NCI-H446 treated with DMSO at 0.1 percent for 48 hours (cell line): ENCODE results near the gene DDAH2.

Source experiments
- DNase-seq: peaks from one replicate; lab custom pipeline; 2025; lab: John Stamatoyannopoulos, UW

Gene DDAH2

GRCh38 chr6:31728767-31729514, at the start of gene DDAH2:
Gene DDAH2, minus strand, starts transcription at chr6:31729299. Its CDS starts 138 bp downstream, at chr6:31729161.
- DNase-seq: no peak

- no peak for DNase-seq
Measured at GRCh38 chr6:31778193-31778592, 49.1 kb upstream of the DDAH2 start.

GRCh38 chr6:31777667-31778050, 48.6 kb upstream of the DDAH2 start:
- no peak for DNase-seq

GRCh38 chr6:31776989-31777666, 48.0 kb upstream of the DDAH2 start, which contains the start of gene VWA7:
Gene VWA7, minus strand, starts transcription at chr6:31777328. Its CDS starts 549 bp downstream, at chr6:31776779.
- no peak for DNase-seq

- DNase-seq: no peak
Measured at GRCh38 chr6:31776485-31776988, 47.4 kb upstream of the DDAH2 start.

- DNase-seq: no peak
Measured at GRCh38 chr6:31775633-31776484, 46.8 kb upstream of the DDAH2 start.

GRCh38 chr6:31775184-31775583, 46.1 kb upstream of the DDAH2 start:
- DNase-seq: no peak

GRCh38 chr6:31771992-31772358, 42.9 kb upstream of the DDAH2 start:
- no peak for DNase-seq

- DNase-seq: no peak
Measured at GRCh38 chr6:31770860-31771259, 41.8 kb upstream of the DDAH2 start.

- no peak for DNase-seq
Measured at GRCh38 chr6:31769684-31770371, 40.7 kb upstream of the DDAH2 start.

- no peak for DNase-seq
Measured at GRCh38 chr6:31768363-31769257, 39.5 kb upstream of the DDAH2 start.

GRCh38 chr6:31767096-31767645, 38.1 kb upstream of the DDAH2 start:
- no peak for DNase-seq

GRCh38 chr6:31765910-31766794, 37.1 kb upstream of the DDAH2 start:
- no peak for DNase-seq

GRCh38 chr6:31765559-31765909, 36.4 kb upstream of the DDAH2 start:
- DNase-seq: no peak

GRCh38 chr6:31764198-31764597, 35.1 kb upstream of the DDAH2 start:
- no peak for DNase-seq

- DNase-seq: no peak
Measured at GRCh38 chr6:31763619-31763940, 34.5 kb upstream of the DDAH2 start.

- no peak for DNase-seq
Measured at GRCh38 chr6:31762878-31763618, 33.9 kb upstream of the DDAH2 start.

- DNase-seq: no peak
Measured at GRCh38 chr6:31762356-31762755, 33.3 kb upstream of the DDAH2 start, which contains the start of gene SAPCD1. Gene SAPCD1, plus strand, starts transcription at chr6:31762656. Its CDS starts 399 bp downstream, at chr6:31763055.

GRCh38 chr6:31761343-31761742, 32.2 kb upstream of the DDAH2 start:
- no peak for DNase-seq
